ENCODE results near the gene MTSS2.

The MTSS2 gene

DNA sequence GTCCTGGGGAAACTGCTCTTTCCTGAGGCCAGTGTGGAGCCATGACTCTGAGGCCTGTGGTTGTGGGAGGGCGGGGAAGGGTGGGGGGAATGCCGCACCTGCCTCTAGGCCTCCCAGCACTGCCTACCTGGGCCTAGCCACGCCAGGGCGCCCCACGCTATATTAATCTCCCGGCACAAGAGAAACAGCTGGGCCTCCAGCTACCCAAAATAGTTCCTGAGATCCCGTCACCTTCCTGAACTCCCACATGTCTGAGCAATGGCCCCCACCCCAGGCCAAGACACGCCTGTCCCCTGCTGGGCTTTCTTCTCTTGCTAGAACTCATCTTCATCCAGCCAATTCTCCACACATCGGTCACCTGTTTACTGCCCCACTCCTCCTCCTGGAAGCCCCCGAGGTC lies 13.0 kb upstream of the MTSS2 start:
- no peak for DNase-seq

DNA sequence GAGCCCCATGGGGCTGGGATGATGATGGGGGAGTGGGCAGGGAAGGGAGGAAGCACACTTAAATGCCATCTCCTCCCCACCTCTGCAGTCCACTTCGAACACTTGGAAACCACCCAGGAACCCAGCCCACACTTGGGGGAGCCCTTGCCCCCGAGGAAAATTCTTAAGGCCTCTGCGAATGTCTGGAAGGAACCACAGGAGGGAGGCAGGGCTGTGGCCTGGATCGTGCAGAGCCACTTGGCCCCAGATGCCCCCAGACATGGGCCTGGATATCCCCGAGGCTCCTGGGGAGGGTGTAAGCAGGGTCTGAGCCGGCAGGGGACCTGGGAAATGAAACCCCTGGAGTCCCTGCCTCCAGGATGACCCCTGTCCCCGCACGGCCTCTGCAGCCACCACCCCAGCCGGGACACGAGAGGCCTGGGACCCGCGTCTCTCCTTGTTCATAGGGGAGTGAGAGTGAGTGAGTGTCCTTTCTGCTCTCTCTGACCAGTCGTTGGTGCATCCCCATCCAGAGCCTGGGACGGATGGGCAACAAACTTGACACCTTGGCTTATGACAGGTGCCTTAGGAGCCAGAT lies 11.8 kb upstream of the MTSS2 start:
- no peak for DNase-seq

DNA sequence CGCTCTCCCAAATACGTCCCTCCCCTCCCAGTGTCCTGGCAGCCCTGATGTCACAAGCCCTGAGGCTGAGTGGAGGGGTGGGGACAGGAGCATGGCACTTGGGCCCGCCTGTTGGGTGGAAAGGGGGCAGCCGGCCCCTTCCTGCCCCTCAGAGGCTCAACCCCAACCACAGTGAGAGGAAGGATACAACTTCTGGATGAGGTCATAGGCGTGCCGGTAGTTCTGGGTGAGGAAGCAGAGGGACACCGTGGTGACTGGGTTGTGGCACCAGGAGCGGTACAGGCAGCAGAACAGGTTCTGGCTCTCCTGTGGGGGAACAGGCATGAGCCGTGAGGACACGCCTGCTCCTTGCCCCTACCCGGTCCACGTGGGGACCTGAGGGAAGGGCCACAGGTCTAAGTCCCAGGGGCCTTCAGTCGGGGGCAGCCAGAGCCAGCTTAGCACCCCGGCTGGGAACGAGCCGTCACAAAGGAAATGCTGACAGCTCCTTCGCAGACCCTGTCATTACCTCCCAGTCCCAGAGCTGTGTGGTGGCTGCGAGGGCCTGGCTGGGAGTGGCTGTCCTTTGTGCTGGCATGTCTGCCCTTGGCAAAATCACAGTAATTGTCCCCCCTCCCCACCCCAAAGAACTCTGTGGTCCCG lies 11.2 kb upstream of the MTSS2 start:
- DNase-seq: no peak

DNA sequence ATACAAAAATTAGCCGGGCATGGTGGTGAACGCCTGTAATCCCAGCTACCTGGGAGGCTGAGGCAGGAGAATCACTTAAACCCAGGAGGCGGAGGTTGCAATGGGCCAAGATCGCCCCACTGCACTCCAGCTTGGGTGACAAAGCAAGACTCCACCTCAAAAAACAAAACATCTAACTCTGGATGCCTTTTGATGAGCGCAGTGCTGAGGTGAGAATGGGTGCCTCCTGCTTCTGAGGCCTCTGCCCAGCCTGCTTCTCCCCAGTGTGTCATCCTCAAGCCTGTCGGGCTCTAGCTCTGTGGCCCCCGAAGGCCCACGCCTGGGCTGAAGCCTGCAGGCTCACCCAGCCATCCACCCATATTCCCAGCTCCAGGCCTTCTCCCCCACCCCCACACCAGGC lies 10.5 kb upstream of the MTSS2 start:
- no peak for DNase-seq

DNA sequence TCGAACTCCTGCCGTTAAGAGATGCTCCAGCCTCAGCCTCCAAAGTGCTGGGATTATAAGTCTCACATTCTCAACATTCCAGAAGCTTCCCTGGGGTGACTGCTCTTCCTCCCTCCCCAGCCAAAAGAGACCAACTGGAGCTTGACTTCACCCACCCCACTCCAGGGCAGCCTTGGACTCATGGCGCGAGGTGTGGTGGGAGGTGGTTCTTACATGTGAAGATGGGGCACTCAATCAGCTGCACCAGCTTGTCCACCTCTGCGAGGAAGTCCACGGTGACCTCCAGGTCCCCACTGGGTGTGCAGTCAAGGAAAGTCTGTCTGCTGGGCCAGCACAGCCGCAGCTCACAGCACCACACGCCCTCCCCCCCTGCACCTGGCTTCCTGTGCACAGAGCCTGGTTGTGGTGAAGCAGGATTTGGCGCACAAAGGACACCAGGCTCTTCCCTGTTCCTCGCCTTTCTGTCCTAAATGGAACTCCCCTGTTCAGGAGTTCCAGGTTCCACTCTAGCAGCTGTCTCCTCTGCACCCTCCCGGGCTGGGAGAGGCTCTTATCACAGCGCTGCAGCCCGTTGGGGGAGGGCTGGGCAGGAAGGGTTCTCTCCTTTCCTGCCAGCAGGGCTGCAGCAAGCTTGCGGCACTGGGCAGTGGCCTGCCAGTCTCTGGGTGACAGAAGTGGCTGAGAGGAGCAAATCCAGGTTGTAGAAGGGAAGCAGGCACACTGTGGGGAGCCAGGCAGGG lies 9.6 kb upstream of the MTSS2 start:
- DNase-seq: no peak

DNA sequence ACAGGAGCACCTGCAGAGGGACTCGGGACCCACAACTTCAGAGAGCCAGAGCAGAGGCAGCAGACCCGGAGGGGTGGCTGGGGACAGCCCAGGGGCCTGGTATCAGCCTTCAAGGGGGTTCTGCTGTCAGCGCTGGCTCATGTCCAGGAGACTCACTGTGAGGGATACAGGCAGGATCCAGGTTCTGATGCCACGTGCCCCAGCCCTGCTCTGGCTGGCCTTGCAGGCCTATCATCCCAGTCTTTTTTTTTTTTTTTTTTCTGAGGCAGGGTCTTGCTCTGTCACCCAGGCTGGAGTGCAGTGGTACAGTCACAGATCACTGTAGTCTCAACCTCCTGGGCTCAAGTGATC lies 9.0 kb upstream of the MTSS2 start:
- DNase-seq: no peak

DNA sequence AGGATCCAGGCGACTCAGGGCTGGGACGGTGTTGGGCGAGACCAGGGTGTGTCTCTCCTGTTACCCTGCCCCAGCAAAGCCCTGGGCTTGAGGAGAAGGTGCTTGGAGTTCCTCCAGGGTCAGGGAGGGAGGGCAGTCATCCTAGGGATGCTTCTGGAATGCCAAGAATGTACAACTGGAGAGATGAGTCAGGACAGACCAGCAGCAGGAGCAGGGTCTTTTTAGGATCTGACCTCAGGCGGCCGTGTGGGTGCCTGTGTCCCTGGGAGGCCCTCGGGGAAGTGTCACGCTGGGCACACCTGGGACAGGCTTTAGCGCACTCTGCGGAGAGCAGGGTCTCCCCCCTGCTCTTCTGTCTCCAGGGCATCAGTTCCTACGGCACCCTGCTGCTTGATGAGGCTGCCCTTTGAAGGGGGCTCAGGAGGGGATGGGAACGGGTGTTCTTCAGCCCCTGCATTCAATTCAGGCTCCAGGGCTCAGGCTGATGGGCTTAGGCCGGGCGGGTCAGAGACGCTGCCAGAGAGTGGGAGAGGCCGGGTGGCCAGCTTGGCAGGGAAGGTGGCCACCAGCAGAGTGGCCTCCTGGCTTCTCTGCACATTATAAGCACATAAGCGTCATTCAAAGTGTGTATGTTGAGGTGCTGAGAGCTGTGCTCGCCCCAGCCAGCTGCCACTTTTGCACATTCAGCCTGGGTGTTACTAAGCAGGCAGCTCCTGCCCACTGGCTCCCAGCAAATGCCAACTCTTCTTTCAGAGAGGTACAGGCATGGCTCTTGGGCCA lies 8.4 kb upstream of the MTSS2 start:
- no peak for DNase-seq

DNA sequence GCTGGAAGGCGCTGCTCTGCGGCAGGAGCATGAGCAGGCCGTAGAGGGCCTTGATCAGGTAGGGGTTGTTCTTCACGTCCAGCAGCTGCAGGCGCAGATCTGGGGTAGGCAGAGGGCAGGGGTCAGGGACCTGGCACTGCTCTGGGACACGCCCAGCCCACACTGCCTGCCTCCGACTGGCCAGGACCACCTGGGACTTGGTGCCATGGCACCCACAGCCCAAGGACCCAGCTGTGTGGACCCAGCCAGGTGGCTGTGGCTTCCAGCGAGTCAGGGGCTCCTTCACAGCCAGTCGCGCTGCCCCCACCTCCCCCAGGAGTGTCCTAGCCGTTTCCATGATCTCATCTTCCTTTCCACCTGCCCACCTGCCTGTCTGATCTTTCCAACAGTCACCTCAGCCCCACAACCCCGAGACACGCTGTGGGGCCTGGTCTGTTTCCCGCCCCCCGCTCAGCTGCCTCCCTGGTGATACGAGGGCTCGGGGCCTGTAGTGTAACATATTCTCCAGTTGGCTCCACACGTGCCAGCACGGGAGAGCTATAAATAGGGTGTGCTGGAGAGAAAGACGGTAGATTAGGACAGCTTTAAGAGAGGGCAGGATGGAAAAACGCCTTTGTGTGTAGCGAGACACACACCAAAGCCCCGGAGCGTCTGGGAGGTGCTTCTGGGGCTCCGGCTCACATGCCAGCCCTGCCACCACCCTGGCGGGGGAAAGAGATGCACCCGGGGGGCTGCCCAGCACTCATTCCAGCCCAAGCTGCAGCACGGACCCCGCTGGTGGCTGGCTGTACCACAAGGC lies 7.2 kb upstream of the MTSS2 start:
- DNase-seq: no peak

DNA sequence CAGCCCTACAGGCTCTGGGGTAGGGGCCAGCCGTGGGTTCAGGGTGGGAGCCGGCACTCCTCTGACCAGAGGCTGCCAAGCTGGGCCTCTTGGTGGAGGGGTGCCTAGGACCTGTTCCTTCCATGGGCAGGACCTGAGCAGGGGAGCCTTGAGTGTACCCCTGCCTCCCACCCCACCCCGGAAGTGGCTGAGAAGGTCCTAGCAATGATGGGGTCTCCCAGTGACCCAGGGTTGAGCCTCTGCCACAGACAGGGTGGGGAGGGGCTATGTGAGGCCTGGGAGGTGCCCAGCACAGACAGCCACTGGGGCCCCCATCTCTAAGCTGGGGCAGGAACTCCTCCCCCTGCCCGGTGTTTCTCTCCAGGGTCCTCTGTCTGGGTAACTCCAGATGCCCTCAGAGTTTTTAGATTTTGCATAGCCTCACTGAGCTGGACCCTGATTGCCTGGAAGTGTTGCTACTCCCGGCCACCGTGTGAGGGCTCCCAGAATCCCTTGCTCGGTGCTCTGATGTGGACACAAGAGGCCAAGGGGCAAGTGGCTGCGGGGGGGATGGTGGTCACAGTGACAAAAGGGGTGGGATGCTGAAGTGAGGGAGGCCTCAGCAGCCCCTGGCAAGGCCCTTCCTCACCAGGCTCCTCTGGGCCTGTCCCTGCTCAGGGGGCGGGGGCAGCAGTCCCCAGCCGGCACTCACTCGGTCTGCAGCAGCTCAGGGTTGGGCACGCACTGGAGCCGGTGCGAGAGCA lies 6.4 kb upstream of the MTSS2 start:
- no peak for DNase-seq

DNA sequence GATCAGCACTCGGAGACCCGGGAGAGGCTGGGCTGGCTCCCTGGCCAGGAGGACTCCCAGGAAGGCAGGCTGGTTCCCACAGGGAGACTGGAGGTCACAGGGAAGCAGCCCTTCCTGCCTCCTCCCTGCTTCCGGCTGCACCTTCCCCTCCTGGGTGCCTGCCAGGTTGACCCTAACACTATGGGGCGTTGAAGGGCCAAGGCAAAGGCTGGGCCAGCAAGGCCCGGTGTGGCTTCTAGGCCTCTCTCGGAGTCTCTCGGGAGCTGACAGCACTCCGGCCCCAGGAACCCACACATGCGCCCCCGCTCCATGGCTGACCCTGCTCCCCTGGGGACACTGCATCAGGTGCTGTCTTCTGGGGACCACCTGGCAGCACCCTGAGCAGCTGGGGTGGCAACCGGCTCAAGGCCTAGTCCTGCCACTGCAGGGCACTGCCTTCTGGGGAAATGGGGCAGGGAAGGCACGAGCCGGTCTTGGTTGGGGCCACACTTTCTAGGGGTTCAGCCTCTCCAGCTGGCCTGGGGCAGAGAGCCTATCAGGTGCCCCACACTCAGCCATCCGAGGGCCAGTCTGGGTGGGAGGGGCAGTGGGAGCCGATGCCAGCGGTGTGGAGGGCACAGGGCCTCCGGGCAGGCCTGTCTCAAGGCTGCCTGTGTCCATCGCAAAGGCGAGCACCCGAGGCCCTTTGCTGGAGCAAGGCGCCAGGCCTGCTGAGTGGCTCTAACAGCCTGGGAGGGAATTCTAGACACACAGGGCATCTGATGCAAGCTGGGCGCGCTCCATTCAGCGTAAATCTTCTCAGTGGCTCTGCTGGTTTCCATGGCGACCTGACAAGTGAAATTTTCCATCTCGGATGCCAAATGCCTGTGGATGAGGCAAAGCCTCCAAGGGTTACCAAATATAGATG lies 5.6 kb upstream of the MTSS2 start:
- DNase-seq: no peak

DNA sequence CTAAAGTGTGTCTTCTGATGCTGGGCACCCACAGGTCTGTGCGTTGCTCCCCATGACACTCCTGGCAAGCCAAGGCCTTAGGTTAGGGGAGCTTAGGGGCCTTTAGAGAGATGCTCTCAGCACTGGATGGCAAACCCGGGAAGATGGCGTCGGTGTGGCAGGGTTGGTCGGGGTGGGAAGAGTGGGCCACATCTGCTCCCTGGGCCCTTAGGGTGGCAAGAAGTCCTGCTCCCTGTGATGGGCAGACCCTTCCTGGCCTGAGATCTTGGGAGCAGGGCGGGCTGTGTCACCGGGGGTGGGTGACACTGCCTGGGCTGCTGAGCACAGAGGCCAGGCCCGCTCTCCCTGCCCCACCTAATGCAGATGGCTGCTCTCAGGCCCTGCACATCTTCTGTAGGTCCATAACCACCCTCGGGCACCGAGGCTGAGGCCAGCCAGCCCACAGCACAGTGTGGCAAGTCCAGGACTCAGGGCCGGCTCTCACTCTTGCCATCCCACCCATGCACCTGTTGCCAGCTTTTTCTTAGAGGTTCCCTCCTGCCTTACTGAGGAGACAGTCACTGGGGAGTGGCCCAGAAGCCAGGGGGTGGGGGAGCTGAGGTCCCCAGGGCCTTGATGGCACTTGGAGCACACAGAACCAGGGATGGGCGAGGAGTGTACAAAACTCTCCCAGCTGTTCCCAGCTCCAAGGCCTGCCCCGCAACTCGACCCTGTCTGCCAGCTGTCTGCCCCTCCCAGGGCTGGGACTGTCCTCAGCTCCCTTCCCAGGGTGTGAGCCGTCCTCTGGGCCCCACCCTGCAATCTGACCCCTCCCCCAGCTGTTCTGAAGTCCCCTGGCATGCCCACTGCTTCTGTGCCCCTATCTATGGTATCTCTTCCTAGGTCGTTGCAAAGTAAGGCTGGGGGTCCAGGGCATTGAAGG lies 4.4 kb upstream of the MTSS2 start:
- no peak for DNase-seq

DNA sequence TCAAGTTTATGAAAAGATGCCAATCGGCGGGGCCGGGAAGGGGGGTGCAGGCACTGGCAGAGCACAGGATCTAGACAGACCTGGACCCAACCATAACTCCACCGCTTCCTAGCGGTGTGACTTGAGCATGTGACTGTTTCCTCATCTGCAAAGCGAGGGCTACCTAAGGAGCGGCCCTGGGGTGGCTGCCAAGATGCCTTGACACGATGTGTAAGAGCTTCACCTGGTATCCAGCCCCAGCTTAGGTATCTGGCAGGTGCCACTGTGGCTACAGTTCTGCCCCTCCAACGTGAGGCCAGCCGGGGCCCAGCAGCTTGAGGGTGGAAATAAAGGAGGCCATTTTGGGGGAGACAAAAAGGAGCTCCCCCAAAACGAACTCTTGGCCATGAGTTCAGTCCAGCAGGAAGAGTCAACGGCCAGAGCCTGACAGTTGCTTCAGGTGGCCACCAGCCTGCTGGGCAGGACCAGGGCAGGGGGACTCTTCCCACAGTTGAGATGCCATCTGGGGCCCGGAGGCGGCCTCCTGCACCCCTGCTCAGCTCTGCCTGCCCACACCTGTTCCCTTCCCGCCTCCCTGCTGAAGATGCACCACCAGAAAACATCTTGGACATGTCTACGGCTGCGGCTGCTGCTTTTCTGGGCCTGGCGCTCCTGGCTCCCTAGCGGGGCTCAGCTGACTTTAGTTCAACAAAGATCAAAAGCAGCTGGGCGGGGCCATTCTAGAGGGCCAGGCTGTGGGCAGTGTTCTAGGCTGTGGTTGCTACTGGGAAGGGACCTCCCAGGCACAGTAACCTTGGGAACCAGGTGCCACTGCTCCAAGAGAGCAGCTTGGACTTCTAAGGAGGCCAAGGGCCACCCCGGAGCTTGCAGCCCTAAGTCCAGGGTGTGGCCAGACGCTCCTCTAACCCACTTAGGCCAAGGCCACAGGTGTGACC lies 3.4 kb upstream of the MTSS2 start:
- DNase-seq: no peak

DNA sequence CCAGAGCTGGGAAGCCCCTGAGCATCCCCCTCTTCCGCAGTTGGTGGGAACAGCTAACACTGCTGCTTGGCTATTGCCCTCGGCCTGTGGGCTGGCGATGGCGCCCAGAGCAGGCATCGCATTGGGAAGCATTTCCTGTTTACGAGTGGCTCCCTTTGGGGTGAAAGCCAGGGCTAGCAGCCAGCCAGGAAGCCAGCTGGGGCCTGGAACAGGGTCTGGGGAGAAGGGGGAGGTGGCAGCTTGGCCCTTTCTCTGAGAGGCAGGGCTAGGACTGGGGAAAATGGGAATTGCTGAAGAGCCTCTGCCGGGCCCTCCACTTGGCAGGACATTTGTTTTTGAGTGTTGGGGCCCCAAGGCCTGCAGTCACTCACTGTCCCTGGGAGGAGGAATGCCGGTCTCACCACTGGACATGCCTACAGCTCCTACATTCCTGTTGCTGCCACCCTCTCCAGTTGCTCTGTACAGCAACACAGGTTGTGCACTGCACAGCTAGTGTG lies 2.4 kb upstream of the MTSS2 start:
- no peak for DNase-seq

DNA sequence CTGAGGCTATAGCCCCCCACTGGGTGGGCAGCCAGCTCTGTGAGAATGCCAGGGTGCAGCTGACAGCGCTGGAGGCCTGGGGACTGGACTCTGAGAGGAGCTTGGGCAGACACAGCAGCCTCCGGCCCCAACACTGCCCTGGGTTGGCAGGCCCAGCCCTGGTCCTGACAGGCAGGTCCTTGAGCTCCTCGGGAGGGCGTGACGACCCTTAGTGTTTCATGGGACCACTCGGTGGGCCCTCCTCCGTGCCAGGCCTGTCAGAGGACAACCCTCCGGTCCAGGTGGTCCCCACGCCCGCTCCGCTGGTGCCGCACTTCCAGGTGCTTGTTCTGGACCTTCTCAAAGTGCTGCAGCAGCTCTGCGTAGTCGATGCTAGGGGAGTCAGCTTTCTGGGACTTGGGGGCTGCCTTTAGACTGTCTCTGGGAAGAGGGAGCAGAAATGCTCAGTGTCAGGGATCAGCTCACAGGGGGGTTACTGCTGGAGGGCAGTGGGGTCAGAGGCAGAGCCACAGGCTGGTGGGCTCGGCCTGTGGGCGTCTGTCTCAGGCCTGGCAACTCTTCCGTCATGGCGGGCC lies 1.9 kb upstream of the MTSS2 start:
- DNase-seq: no peak

DNA sequence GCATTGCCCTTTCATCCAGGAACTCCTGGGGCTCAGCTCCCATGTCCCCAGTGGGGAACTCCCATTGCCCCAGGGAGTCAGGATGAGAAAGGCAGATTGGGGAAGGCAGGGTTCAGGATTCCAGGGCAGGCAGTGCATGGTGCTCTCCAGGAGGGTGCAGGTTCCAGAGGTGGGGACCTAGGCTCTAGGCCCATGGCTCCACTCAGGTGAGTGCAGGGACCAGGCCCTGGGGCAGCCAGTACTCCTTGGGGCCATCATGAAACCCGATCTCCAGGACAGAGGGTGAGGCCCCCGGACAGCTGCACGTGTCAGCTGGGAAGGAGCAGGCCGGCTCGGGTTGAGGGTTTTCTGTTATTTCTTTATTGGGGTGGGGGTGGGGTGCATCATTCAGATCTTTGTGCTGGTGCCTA lies 1.3 kb upstream of the MTSS2 start:
- DNase-seq: no peak

DNA sequence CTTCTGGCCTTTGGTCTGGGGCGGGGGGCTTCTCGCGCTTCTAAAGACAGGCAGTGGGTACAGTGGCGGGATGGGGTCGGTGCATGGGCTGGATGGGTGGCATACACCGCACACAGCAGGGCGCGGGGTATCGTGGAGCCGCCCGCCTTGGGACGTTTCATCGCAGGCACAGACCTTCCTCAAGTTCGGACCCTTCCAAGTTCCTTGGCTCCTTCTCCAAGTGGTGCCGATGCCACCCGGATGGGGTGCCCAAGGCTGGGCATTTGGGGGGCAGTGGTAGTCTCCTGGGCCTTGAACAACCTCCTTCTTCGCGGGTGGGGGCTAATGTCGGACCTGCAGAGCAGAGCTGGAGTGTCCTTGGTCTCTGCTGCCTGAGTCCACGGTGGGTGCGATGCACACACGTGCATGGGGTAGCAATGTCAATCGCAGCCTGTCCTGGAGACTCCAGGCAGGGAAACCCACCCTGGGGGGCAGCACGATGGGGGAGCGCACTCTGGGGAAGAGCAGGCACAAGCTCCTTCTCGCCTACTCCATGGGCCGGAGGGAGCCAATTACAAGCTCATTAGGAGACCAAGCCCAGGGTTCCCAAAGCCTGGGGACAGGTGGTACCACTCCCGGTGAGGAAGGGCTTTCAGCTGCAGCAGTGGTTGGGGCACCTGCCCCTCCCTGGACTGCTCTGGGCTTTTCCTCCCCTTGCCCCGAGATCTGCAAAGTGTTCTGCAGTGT lies 686 bp upstream of the MTSS2 start:
- no peak for DNase-seq
